Thyroid gland (tissue), 4 donors: ENCODE results near the gene RGS13.

ENCODE experiments used
- POLR2A ChIP-seq, 2 donors: fragments of 450-650 bp; IDR thresholded peaks; one replicate each; pipeline ENCODE4 v1.6.1; 2017; ENCODE audit warnings: antibody characterized with exemption in 2 of 2, mild to moderate bottlenecking in 2 of 2, moderate library complexity in 1 of 2
- TF ChIP-seq, protein P1 (sequence below), 6 experiments: fragments of 200-600 bp in 3 of 6; fragments of 450-650 bp in 3 of 6; sonication (generic) in 3 of 6; IDR thresholded peaks; one replicate each; pipeline ENCODE4 v1.5.1; 2016 to 2019; ENCODE audit warnings: antibody characterized with exemption in 6 of 6, mild to moderate bottlenecking in 2 of 6, inconsistent platforms in 1 of 6, moderate library complexity in 1 of 6

DNA sequence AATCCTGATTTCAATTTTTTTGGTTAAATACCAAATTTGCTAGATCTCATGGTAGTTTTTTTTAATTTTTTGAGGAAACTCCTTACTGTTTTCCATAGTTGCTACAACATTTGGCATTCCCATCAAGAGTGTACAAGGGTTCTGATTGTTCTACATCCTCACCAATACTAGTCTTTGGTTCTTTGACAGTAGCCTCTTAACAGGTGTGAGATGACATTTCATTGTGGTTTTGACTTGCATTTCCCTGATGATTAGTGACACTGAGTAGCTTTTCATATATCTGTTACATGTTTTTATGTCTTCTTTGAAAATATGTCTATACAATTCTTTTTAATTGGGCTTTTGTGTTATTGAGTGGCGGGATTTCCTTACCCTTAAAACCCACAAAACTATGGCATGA lies 20.9 kb upstream of the RGS13 start:
- TF ChIP-seq, protein P1, sequence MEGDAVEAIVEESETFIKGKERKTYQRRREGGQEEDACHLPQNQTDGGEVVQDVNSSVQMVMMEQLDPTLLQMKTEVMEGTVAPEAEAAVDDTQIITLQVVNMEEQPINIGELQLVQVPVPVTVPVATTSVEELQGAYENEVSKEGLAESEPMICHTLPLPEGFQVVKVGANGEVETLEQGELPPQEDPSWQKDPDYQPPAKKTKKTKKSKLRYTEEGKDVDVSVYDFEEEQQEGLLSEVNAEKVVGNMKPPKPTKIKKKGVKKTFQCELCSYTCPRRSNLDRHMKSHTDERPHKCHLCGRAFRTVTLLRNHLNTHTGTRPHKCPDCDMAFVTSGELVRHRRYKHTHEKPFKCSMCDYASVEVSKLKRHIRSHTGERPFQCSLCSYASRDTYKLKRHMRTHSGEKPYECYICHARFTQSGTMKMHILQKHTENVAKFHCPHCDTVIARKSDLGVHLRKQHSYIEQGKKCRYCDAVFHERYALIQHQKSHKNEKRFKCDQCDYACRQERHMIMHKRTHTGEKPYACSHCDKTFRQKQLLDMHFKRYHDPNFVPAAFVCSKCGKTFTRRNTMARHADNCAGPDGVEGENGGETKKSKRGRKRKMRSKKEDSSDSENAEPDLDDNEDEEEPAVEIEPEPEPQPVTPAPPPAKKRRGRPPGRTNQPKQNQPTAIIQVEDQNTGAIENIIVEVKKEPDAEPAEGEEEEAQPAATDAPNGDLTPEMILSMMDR (IDR thresholded peaks at IDR 0.05), result no peak
- no peak for TF ChIP-seq POLR2A (IDR thresholded peaks at IDR 0.05)
